ENCODE results near the gene AIP.

GRCh38 chr11:67493548-67494370, 10.9 kb downstream of the AIP start:
- TF ChIP-seq, protein P1, sequence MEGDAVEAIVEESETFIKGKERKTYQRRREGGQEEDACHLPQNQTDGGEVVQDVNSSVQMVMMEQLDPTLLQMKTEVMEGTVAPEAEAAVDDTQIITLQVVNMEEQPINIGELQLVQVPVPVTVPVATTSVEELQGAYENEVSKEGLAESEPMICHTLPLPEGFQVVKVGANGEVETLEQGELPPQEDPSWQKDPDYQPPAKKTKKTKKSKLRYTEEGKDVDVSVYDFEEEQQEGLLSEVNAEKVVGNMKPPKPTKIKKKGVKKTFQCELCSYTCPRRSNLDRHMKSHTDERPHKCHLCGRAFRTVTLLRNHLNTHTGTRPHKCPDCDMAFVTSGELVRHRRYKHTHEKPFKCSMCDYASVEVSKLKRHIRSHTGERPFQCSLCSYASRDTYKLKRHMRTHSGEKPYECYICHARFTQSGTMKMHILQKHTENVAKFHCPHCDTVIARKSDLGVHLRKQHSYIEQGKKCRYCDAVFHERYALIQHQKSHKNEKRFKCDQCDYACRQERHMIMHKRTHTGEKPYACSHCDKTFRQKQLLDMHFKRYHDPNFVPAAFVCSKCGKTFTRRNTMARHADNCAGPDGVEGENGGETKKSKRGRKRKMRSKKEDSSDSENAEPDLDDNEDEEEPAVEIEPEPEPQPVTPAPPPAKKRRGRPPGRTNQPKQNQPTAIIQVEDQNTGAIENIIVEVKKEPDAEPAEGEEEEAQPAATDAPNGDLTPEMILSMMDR (tag by site-specific recombination; IDR thresholded peaks at IDR 0.05) = no peak
- TF ChIP-seq, protein P2, sequence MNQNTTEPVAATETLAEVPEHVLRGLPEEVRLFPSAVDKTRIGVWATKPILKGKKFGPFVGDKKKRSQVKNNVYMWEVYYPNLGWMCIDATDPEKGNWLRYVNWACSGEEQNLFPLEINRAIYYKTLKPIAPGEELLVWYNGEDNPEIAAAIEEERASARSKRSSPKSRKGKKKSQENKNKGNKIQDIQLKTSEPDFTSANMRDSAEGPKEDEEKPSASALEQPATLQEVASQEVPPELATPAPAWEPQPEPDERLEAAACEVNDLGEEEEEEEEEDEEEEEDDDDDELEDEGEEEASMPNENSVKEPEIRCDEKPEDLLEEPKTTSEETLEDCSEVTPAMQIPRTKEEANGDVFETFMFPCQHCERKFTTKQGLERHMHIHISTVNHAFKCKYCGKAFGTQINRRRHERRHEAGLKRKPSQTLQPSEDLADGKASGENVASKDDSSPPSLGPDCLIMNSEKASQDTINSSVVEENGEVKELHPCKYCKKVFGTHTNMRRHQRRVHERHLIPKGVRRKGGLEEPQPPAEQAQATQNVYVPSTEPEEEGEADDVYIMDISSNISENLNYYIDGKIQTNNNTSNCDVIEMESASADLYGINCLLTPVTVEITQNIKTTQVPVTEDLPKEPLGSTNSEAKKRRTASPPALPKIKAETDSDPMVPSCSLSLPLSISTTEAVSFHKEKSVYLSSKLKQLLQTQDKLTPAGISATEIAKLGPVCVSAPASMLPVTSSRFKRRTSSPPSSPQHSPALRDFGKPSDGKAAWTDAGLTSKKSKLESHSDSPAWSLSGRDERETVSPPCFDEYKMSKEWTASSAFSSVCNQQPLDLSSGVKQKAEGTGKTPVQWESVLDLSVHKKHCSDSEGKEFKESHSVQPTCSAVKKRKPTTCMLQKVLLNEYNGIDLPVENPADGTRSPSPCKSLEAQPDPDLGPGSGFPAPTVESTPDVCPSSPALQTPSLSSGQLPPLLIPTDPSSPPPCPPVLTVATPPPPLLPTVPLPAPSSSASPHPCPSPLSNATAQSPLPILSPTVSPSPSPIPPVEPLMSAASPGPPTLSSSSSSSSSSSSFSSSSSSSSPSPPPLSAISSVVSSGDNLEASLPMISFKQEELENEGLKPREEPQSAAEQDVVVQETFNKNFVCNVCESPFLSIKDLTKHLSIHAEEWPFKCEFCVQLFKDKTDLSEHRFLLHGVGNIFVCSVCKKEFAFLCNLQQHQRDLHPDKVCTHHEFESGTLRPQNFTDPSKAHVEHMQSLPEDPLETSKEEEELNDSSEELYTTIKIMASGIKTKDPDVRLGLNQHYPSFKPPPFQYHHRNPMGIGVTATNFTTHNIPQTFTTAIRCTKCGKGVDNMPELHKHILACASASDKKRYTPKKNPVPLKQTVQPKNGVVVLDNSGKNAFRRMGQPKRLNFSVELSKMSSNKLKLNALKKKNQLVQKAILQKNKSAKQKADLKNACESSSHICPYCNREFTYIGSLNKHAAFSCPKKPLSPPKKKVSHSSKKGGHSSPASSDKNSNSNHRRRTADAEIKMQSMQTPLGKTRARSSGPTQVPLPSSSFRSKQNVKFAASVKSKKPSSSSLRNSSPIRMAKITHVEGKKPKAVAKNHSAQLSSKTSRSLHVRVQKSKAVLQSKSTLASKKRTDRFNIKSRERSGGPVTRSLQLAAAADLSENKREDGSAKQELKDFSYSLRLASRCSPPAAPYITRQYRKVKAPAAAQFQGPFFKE (tag by site-specific recombination; IDR thresholded peaks at IDR 0.05; ENCODE audit: borderline replicate concordance) = no peak
- TF ChIP-seq, protein P3, sequence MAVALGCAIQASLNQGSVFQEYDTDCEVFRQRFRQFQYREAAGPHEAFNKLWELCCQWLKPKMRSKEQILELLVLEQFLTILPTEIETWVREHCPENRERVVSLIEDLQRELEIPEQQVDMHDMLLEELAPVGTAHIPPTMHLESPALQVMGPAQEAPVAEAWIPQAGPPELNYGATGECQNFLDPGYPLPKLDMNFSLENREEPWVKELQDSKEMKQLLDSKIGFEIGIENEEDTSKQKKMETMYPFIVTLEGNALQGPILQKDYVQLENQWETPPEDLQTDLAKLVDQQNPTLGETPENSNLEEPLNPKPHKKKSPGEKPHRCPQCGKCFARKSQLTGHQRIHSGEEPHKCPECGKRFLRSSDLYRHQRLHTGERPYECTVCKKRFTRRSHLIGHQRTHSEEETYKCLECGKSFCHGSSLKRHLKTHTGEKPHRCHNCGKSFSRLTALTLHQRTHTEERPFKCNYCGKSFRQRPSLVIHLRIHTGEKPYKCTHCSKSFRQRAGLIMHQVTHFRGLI (tag by site-specific recombination; IDR thresholded peaks at IDR 0.05) = no peak
- TF ChIP-seq RBAK (tag by site-specific recombination; IDR thresholded peaks at IDR 0.05) (no peak), ZNF280D (tag by site-specific recombination; IDR thresholded peaks at IDR 0.05) (no peak), PATZ1 (tag by site-specific recombination; IDR thresholded peaks at IDR 0.05) (no peak), HOXA7 (CRISPR knock-in tag; IDR thresholded peaks at IDR 0.05; ENCODE audit: borderline replicate concordance) (no peak), ZNF121 (tag by site-specific recombination; IDR thresholded peaks at IDR 0.05) (no peak)

All from HEK293 (cell line).